C1 segment of cervical spinal cord (tissue), 14 donors: ENCODE measurements around the gene ZNF598.
A peak's percentile ranks its signal among the peaks of the same experiment; 100 is the strongest.

Experiments
- DNase-seq, 14 donors: peaks; one replicate each; lab custom pipeline; 2025; lab: John Stamatoyannopoulos, UW

The ZNF598 gene

GRCh38 chr16:2008009-2008526, 1.6 kb downstream of the ZNF598 start:
- DNase-seq = no peak

- no peak for DNase-seq
Measured at GRCh38 chr16:2007081-2007836, 2.4 kb downstream of the ZNF598 start.

GRCh38 chr16:2006317-2006716, 3.3 kb downstream of the ZNF598 start:
- DNase-seq = no peak

GRCh38 chr16:2005646-2006045, 4.0 kb downstream of the ZNF598 start:
- DNase-seq = peak in 1 of 14 donors; percentile 63

GRCh38 chr16:2004795-2005517, 4.7 kb downstream of the ZNF598 start:
- no peak for DNase-seq

- peak in 10 of 14 donors; percentile 11 to 77 (median 50) for DNase-seq
Measured at GRCh38 chr16:2003827-2004641, 5.6 kb downstream of the ZNF598 start.

GRCh38 chr16:2003231-2003826, 6.3 kb downstream of the ZNF598 start:
- no peak for DNase-seq

- DNase-seq = no peak
Measured at GRCh38 chr16:2002406-2003230, 7.0 kb downstream of the ZNF598 start.

GRCh38 chr16:2001456-2002355, 7.9 kb downstream of the ZNF598 start:
- no peak for DNase-seq

- no peak for DNase-seq
Measured at GRCh38 chr16:2001035-2001434, 8.6 kb downstream of the ZNF598 start.

GRCh38 chr16:1999866-2000514, 9.6 kb downstream of the ZNF598 start:
- no peak for DNase-seq

GRCh38 chr16:1998852-1999801, 10.5 kb downstream of the ZNF598 start:
- no peak for DNase-seq

GRCh38 chr16:1998360-1998835, 11.2 kb downstream of the ZNF598 start:
- DNase-seq = peak in 1 of 14 donors; percentile 47

GRCh38 chr16:1997494-1998359, 11.9 kb downstream of the ZNF598 start:
- DNase-seq = no peak

GRCh38 chr16:1993731-1994131, 15.9 kb downstream of the ZNF598 start:
- no peak for DNase-seq

GRCh38 chr16:1992704-1993317, 16.8 kb downstream of the ZNF598 start:
- DNase-seq = no peak
